Measurements from ENCODE around the gene HLCS. TPM values are rescaled to one million over a fixed set of nuclear protein-coding genes. Genes with fewer than 3 reads are reported as not detected.

The HLCS gene
- total RNA-seq, 3 donors from 2014 or later (not counting 1 experiment from before 2014, with no cell fraction given), result 28.4 to 36.0 (median 33.0) TPM

GRCh38 chr21:36932161-36932816, 34.2 kb downstream of the HLCS start:
- H3K4me1 Mint-ChIP-seq, result peaks cover 0 to 6% of the 10 kb centered on the region in 2 donors
- H3K36me3 Mint-ChIP-seq, result peaks cover 22% of the 10 kb centered on the region
- no peaks in the 10 kb centered on the region for H3K27me3 ChIP-seq (ENCODE audit: control insufficient read depth, insufficient read depth, low read length)
- H3K9me3 Mint-ChIP-seq, result no peaks in the 10 kb centered on the region
- no CpG with 5 or more reads among the region's 3 CpGs for WGBS (ENCODE audit: insufficient coverage)
- H3K27ac Mint-ChIP-seq, result no peak overlapping the region
- no peak overlapping the region for H3K4me3 ChIP-seq (ENCODE audit: low read length)
- no peaks in the 10 kb centered on the region for H3K4me1 ChIP-seq (ENCODE audit: control insufficient read depth, insufficient read depth, low read length)
- DNase-seq (no peak), ATAC-seq (no peak)
- H3K27me3 Mint-ChIP-seq (ENCODE audit: low read depth in 2 of 2), result no peaks in the 10 kb centered on the region
- intact Hi-C loops (cut with micrococcal nuclease), result loop anchor here (10.0 kb wide), 1 partner anchor 177 kb away; no protein-coding TSS in a partner anchor
- no peak overlapping the region for H3K27ac ChIP-seq (ENCODE audit: low read length)
- no peak for TF ChIP-seq CTCF (IDR thresholded peaks at IDR 0.05)
- H3K36me3 ChIP-seq (ENCODE audit: control insufficient read depth, insufficient read depth, low read length), result peaks cover 19% of the 10 kb centered on the region
- no peaks in the 10 kb centered on the region for H3K9me3 ChIP-seq (ENCODE audit: control insufficient read depth, insufficient read depth, low read length)
- no peak overlapping the region for H3K4me3 Mint-ChIP-seq

GRCh38 chr21:36929622-36930021, 36.8 kb downstream of the HLCS start:
- H3K27me3 ChIP-seq (ENCODE audit: control insufficient read depth, insufficient read depth, low read length), result no peaks in the 10 kb centered on the region
- ATAC-seq (no peak), DNase-seq (no peak)
- H3K9me3 Mint-ChIP-seq, result no peaks in the 10 kb centered on the region
- H3K27me3 Mint-ChIP-seq (ENCODE audit: low read depth in 2 of 2), result no peaks in the 10 kb centered on the region
- no peaks in the 10 kb centered on the region for H3K9me3 ChIP-seq (ENCODE audit: control insufficient read depth, insufficient read depth, low read length)
- H3K36me3 Mint-ChIP-seq, result peaks cover 7% of the 10 kb centered on the region
- H3K36me3 ChIP-seq (ENCODE audit: control insufficient read depth, insufficient read depth, low read length), result peaks cover 5% of the 10 kb centered on the region
- WGBS (ENCODE audit: insufficient coverage), result 92% methylated on average over 7 of the region's 7 CpGs
- H3K27ac ChIP-seq (ENCODE audit: low read length), result no peak overlapping the region
- no peaks in the 10 kb centered on the region for H3K4me1 ChIP-seq (ENCODE audit: control insufficient read depth, insufficient read depth, low read length)
- H3K4me3 Mint-ChIP-seq, result no peak overlapping the region
- no peak for TF ChIP-seq CTCF (IDR thresholded peaks at IDR 0.05)
- H3K27ac Mint-ChIP-seq, result no peak overlapping the region
- H3K4me1 Mint-ChIP-seq, result no peaks in the 10 kb centered on the region
- no peak overlapping the region for H3K4me3 ChIP-seq (ENCODE audit: low read length)
- intact Hi-C loops (cut with micrococcal nuclease), result loop anchor here (5.0 to 10.0 kb wide), 2 partner anchors 175 to 507 kb away; no protein-coding TSS in a partner anchor

GRCh38 chr21:36928960-36929359, 37.5 kb downstream of the HLCS start:
- H3K27ac ChIP-seq (ENCODE audit: low read length), result no peak overlapping the region
- Mint-ChIP-seq H3K9me3 (no peaks in the 10 kb centered on the region), H3K36me3 (peaks cover 7% of the 10 kb centered on the region), H3K27ac (no peak overlapping the region), H3K4me3 (no peak overlapping the region), H3K4me1 (no peaks in the 10 kb centered on the region), H3K27me3 (ENCODE audit: low read depth in 2 of 2) (no peaks in the 10 kb centered on the region)
- 94% methylated on average over 5 of the region's 5 CpGs for WGBS (ENCODE audit: insufficient coverage)
- ATAC-seq, result no peak
- intact Hi-C loops (cut with micrococcal nuclease), result loop anchor here (5.0 kb wide), 1 partner anchor 507 kb away; no protein-coding TSS in a partner anchor
- no peaks in the 10 kb centered on the region for H3K4me1 ChIP-seq (ENCODE audit: control insufficient read depth, insufficient read depth, low read length)
- no peaks in the 10 kb centered on the region for H3K27me3 ChIP-seq (ENCODE audit: control insufficient read depth, insufficient read depth, low read length)
- no peak overlapping the region for H3K4me3 ChIP-seq (ENCODE audit: low read length)
- H3K9me3 ChIP-seq (ENCODE audit: control insufficient read depth, insufficient read depth, low read length), result no peaks in the 10 kb centered on the region
- no peak for TF ChIP-seq CTCF (IDR thresholded peaks at IDR 0.05)
- H3K36me3 ChIP-seq (ENCODE audit: control insufficient read depth, insufficient read depth, low read length), result peaks cover 5% of the 10 kb centered on the region
- DNase-seq, result no peak
